NCI-H524 treated with DMSO at 0.1 percent for 48 hours (cell line): ENCODE results near the gene EFL1.

Experiments used
- DNase-seq: peaks from one replicate; lab custom pipeline; 2025; lab: John Stamatoyannopoulos, UW

The EFL1 gene

DNA sequence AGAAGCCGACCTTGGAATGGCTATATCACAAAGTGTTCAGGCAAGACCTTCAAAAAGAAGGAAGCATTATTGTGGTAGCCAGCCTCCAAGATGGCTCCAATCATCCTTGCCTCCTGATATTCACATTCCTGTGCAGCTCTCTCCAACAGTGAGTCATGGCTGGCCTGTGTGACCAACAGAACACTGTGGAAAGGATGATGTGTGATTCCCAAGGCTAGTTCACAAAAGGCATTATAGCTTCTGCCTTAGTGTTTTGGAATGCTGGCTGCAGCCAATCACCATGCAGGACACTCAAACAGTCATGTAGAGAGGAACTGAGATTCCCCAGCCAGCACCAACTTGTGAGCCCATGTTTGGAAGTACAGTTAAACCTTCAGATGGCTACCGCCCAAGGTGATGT, 102.6 kb downstream of the EFL1 start:
- DNase-seq = no peak

DNA sequence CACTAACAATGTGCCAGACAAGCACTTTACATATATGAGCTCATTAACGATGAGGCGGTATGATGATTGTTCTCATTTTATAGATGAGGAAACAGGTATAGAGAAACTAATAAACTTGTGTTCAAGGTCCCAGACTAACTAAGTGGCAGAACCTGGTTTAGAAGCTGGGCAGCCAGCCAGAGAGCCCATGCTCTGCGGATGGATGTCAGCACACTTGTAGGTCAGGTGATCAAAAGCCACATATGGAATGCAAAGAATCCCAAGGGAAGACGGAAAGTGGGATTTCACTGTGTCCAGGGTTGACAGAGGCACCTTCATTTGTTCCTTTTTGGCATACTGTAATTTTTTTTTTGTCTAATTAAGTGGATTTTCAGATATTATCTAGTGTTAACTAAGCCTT, 103.7 kb downstream of the EFL1 start:
- DNase-seq = no peak

DNA sequence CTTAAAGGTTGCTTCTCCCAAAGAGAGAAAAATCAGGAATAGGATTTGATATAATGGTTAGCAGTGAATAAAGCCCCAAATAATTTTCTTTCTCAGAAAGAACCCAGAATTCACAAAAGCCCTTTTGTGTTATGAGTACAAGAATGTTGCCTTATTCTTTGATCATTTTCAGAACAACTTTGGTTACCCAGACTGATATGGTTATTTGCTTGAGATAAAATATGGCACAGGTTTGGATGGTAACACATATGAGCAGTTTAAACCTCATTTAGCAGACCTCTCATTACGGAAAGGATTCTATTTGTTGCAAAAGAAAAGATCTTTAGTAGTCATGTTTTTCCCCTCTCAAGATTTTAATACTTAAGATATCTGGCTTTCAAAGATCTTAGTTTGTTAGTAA, 111.9 kb downstream of the EFL1 start:
- no peak for DNase-seq

DNA sequence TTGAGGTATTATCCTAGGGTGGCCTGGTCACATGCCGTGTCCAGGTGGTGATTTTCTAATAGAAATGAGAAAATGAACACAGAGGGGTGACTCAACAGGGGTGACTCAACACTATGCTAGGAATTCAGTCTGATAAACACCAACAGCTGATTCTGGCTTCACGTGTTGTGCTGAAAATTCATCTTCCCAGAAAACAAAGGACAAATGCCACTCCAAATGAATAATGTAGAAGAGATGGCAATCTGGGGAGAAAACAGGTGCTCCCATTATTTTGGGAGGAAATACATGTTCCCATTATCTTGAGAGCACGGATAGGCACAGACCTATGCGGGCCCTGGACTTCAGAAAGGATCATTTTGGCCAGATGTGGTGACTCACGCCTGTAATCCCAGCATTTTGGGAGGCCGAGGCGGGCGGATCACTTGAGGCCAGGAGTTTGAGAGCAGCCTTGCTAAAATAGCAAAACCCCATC, 115.5 kb downstream of the EFL1 start:
- no peak for DNase-seq

DNA sequence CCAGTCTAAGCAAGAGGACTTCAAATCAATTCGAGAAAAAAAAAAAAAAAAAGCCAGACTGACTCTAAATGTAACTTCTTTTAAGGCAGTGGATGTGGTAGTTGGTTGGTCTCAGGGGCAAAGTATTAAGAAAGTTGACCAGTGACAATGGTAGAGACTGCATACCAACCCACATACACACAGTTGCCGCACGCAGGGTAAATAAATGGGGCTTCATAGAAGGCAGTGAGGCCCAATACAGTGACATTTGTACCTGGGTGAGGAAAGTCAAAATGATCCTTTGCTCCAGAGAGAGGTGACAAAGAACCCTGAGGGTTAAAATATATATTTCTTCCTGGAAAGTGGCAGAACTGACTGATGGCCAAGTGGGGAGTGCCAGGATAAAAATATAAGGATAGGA, 116.0 kb downstream of the EFL1 start:
- DNase-seq = no peak

DNA sequence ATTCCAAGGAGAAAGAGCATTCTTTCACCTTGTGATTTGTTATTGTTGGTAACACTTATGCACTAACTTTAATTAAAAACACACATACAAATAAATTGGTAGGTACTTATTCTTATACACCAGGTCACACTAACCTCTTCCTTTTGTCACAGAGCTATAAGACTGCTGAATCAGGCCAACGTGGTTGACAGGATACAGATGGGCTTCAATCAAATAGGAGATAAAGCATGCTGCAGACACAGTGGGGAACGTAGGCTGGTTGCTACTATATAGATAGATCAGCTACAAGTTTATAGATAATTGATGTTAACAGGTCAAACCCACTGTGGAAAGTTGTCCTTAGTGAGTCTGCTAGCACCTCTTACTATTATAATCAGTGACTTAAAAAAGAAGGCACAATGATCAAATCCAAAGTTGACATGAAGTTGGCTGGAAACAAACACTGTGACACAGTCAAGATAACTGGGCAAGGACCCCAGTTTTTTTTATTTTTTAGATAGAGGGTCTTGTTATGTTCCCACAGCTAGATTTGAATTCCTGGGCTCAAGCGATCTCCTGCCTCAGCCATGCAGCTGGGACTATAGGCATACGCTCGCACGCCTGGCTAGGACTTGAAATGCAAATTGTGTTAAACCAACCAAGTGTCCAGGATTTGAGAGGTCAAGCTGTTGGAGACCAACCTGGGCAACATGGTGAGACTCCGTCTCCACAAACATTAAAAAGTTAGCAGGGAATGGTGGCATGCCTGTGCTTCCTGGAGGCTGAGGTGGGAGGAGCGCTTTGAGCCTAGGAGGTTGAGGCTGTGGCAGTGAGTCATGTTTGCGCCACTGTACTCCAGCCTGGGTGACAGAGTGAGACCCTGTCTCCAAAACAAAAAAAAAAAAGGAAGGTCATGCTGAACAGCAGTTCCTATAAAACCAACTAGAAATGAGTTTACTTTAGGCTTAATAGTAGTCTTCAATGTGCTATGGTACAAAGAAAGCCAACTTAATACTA, 118.8 kb downstream of the EFL1 start:
- DNase-seq = no peak

DNA sequence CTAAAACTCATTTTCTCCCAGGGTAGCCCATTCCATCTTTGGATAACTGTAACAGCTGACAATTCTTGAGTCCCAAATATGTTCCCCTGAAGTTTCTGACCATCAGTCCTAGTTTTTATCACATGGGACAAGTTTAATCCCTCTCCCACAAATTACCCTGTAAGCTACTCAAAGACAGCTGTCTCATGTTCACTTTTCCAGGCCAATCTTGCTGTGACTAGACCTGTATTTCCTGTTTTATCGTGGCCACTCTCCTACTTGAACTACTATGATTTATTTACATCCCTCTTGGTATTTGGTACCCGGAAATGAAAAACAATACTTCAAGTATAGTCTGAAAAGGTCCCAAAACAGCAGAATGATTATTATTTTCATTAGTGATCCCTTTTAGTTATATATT, 121.6 kb downstream of the EFL1 start:
- no peak for DNase-seq

DNA sequence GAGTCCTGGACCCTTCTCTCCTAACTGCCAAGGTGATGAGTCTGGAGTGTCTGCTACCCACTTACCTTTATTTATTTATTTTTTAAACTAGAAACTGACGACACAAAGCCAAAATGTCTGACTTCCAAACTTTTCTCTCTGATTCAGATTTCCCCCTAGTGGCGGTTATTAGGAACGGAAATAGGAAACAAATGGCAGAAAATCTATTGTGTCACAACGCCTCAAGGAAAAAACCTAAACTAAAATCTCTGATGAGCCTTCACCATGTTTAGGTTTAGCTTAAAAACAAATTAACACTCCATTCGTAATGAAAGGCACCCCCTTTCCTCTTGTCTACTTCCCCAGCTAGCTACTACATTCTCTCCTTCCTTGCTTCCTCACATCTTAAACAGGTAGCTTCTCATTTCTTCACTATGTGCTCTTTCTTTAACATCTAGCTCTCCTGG, 122.7 kb downstream of the EFL1 start:
- DNase-seq = no peak

DNA sequence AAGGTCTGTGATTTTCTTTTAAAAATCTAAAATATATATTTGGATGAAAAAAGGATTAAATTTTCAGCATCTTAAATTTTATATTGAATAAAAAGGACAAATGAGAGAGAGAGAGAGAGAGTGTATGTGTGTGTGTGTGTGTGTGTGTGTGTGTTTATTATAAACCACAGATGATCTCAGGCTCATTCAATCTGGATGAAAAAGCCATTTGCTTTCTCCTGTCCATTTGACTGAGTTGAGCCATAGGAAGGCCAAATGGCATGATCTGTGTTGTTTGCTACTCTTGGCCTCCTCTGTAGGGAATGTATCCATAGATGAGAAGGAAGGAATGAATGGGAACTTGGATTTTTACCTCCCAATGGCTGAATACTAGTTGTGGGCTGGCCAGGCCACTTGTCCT, 124.2 kb downstream of the EFL1 start:
- no peak for DNase-seq

DNA sequence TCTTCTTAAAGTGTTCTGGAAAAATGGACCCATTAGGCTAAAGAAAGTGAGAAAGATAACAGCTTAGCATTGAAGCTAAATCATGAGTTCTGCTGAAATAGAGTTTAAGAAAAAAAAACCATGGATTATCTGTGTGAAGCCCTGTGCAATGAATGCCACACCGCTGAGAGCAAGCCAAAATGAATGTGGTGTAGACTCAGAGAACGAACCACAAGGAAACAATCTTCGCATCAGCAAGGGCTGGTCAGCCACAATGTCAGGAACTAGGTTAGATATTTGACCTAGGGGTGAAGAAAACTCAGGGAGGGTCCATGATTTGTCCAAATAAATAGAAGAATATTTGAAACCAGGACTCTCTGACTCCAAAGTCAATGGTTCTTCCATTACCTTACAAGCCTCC, 125.3 kb downstream of the EFL1 start:
- DNase-seq = no peak

DNA sequence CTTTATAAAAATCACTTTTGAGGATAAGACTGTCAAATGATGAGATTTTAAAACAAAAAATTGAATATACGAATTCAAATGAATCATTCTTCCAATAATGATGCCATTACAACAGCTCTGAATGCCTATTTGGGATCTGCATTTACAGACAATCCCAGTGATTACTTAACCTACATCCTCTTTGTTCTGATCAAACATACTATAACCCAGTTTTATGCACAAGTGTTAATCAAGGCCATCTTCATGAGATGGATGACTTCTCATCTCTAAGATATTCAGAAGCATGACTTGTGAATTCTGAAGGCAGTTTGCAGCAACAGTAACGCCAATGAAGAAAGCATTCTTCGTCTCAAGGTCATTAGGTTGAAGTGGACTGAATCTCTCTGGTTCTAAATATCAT, 126.4 kb downstream of the EFL1 start:
- DNase-seq = no peak

DNA sequence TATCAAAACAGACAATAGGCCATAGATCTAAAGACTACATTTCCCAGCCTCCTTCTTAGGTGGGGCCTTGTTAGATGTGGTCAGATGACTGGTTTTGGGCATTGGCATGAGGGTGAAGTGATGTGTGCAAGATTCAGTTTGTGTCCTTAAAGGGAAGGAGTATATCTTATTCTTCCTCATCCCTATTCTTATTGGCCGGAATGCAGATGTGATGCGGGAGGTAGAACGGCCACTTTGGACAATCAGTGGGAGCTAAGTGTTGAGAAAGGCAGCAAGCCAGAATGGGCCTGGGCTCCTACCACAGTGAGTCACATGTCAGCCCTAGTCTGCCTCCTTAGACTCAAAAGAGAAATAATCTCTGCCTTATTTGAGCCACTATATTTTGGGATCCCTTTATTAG, 126.9 kb downstream of the EFL1 start:
- DNase-seq = no peak

DNA sequence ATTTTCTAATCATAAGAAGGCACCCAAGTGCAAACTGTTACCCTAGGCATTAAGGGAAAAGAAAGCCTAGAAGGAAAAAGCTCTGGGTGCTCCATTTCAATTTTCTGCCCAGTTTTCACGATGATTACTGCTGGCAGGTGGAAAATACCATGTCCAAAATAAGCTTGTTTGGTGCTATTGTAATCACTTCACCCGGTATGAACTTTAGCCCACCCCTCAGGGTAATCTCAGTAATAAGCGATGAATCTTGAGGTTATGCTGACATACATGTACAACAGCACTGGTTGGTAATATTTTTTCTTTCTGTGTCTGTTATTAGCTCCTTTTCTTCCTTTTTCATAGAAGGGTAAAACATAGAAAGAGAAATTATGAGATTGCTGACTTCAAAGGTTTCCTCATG, 128.1 kb downstream of the EFL1 start:
- DNase-seq = no peak

DNA sequence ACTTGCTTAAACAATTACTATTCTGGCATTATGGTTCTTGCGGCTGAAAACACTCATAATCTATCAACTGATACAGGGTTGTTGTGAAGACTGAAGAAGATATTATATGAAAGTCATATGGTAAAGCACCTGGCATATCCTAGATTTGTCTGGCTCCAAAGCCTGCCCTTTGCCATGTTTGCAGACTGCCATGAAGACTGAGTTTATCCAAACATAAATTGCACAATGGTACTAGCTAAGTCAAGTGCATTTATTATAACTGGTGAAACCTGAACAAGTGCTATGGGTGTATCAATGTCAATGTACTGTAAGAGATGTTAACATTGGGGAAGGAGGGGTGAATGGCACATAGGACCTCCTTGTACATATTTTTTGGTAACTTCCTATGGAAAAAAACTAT, 129.3 kb downstream of the EFL1 start:
- no peak for DNase-seq

DNA sequence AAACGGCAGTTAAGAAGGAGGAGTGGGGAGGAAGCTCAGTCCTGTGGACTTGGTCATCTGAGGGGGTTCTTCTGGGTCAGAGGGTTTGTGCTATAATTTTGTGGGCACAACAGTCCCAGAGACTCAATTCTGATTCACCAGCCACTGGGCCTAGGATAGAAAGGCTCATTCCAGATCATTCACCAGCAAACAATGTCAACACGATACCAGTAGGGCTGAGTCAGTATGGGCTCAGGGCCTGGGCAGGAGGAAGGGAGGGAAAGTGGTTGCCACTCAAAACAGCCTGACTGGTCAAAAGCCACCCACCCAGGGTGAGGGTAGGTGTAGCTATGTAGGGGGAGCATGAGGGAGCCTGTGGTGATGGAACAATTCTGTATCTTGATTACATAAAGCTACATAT, 129.8 kb downstream of the EFL1 start:
- no peak for DNase-seq

DNA sequence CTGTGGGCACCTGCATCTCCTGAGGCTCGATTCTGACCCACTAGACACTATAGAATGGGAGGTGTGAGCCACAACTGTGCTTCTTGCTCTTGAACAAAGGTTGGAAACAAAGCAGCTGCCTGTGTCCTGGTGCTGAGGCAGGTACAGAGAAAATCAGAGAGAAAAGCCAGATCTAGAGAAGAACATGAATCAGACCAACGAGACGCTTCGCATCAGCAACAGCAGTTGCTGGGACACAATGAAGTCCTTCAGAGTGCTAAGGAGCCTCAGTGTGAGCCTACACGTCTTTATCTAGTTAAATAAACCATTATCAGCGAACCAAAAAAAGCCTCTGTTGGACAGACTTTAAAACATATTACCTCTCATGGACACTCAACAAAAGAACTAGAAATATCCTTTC, 130.4 kb downstream of the EFL1 start:
- no peak for DNase-seq

DNA sequence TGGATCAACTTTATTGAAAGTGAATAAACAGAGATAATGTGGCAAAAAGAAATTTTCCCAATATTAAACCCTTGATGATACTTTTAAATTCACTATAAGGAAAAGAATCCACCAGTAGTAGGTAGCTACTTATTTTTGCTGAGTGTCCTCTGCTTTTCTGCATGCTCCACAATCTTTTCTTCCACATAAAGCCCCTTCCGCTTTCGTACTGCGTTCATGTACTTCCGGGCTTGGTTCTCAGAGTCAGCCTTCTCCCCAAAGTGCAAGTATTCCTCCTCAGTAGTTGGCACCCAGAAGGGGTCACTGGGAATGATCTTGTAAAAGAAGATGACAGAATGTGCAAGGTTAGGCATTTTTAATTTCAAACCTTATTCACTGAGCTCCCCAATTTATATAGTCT, 132.3 kb downstream of the EFL1 start:
- no peak for DNase-seq

DNA sequence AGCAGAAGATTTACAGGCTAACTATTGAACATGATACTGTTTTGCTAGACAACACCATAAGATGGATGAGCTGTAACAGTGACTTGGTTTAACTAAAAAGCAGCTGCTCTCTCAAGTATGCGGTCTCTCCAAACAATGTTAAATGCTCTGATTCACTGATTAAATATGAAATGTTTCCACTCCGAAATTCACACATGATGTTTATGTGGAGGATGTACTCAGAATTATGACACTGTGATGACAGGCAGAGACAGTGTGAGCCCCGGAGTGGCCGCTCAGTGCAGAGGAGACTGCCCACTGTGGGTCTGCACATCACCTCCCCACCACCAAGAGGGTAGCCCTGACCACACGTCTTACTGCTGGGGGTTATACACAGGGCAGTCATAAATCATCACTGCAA, 132.8 kb downstream of the EFL1 start:
- DNase-seq = no peak

DNA sequence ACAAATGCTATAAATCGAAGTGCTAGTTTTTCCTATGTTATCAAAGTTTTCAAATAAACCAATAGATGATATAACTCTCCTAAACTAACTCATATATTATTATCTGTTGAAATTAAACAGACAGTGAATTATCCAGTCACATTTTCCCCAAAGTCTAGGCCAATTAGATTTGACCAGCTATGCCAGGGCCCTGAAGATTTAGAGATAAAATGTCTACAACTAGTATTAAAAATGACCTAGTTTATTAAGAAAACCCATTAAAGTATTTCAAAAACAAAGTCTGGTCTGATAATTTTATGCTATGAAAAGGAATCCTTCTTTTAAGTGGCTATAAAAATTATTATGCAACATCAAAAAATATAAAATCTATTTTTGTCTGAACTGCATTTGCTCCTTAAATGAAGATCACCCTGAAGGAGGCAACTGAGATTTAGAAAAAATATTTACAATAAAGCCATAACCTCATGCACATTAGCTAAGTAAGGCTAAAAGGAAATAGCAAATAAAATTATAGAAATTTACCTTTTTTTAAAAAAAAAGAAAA, 133.3 kb downstream of the EFL1 start:
- no peak for DNase-seq

DNA sequence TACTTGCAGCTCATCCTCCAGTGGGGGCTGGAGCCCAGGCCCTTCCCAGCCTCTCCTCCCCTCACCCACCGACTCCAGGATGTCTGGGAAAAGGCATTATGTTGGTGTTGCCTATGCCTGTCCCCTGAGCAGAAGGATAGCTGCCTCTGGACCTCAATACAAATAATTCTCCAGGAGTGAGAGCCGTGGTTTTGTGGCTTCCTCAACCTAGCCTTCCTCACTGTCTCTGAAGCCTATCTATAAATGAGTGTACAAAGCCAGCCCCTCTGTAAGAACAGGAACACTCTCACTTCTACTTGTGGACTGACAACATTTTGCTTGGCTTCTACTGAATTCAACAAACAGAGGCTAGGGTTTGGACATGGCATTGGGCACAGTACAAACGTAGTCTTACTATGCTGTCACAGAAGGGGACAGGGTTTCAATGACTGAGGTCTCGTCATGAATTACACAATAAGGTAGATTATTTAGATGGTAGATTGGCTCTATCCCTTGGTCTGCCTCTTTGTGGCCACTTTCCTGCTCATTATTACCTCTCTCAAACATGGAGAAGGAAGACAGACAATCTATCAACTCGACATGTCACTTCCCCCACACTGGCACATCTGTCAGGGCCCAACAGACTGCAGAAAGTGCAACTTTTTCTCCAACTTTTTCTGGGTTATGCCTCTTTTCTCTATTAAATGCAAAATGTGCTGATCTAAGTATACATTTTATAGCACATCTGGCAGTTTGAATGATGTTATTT, 134.0 kb downstream of the EFL1 start:
- DNase-seq = no peak

DNA sequence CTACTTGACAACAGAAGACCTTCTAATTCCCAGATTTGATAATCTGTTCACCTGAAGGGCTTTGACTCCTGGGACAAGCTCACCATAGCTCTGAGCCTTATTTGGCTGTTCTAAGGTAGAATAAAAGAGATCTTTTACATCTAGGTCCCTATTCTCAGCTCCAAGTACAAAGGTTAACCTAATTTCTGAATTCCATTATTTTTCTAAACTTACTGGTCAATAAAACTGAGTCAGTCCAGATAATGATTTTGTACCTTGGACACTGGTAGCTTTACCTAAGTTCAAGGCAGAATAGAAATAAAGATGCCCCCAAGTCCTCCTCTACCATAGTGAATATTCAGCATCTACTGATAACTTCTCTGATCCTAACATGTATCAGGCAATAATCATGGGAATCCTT, 135.0 kb downstream of the EFL1 start:
- DNase-seq = no peak

DNA sequence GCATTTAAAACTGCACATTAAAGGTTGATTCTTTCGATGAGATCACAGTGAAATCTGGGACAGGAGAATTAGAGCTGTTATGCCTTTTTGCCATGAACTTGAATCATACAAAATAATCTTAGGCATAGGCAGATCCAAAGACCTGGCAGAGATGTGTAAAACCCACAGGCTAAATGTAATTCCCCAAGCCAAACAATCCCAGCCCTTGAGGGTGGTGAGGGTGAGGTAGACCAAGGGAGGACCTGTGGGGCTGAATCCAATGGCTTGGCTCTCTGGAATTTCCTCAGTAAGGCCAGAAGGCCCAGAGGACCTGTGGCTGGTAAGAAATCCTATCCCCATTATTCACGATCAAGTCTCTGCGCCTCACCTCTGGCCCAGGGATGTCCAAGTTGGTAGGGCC, 136.2 kb downstream of the EFL1 start:
- DNase-seq = no peak
